HuH-7 (cell line): Measurements from ENCODE around the gene TCEANC2.

Experiments used
- DNase-seq: peaks from one replicate; pipeline ENCODE4 v3.0.0; 2011; ENCODE audit warnings: low spot score

The TCEANC2 gene

GRCh38 chr1:54136269-54136896 lies 83.0 kb downstream of the TCEANC2 start:
- no peak for DNase-seq

GRCh38 chr1:54136963-54137533 lies 83.6 kb downstream of the TCEANC2 start:
- no peak for DNase-seq

DNA sequence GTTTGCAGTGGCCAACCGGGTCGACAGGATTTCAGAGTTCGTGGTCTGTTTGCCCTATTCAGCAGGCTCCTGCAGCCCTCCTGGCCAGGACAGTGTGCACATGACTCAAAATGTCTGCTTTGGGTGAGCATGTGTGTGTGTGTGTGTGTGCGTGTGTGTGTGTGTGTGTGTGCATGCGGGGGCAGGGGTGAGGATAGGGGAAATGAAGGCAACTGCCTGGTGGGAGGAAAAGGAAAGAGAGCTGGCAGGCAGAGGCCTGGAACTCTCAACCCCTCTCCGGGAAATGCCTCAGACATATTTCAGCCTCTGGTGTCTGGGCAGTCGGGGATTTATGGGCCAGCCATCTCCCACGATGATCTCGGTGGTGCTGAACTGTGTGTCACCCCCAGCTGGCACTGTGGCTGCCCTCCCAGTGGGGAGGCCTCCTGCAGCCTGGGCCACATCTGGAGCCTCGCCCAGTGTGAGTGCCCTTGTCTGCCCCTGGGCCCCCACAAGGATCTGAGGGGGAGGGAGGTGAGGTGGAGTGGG lies 84.2 kb downstream of the TCEANC2 start:
- DNase-seq, result no peak

- no peak for DNase-seq
Observed at GRCh38 chr1:54138994-54139393, 85.6 kb downstream of the TCEANC2 start.

DNA sequence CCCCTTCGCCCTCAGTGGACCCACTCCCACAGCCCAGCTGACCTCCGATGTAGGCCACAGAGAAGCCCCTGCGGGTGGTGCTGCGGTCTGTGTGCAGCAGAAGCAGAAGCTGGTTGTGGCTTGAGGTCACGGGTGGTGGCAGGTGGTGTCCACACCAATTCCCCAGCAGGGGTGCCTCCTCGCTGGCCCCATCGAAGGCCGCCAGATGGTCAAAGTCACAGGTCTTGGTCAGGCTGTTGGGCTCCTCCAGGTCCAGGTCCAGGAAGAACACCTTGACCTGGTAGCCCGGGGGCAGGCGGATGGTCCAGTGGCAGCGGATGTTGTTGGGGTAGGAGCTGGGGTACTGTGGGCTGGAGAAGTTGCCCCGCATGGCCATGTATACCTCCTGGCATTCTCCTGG lies 86.3 kb downstream of the TCEANC2 start:
- DNase-seq, result no peak

- no peak for DNase-seq
Observed at GRCh38 chr1:54142146-54142900, 88.9 kb downstream of the TCEANC2 start.

- no peak for DNase-seq
Observed at GRCh38 chr1:54144366-54144765, 91.0 kb downstream of the TCEANC2 start.

GRCh38 chr1:54149734-54150133 lies 96.3 kb downstream of the TCEANC2 start:
- no peak for DNase-seq

DNA sequence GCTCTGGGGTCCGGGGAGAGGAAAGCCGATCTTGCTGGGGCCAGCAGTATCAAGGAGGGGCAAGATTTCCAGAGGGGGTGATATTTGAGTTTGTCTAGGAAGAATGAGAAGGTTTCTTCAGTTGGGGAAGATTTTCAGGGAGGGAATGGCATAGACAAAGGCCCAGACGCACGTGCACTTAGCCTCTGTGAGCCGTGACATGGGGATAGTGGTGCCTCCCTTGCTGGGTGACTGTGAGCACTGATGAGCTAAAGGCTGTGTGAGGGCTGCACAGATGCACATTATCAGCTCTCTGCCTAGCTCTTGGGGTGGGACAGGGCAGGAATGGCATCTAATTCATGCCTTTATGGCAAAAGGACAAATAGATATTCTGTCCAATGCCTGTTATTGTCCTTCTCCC lies 97.6 kb downstream of the TCEANC2 start:
- no peak for DNase-seq

- no peak for DNase-seq
Observed at GRCh38 chr1:54152696-54153095, 99.3 kb downstream of the TCEANC2 start, which contains the start of gene CDCP2. Gene CDCP2 (minus strand): TSS chr1:54153000. CDS start chr1:54152922, 78 bp downstream.

GRCh38 chr1:54153535-54154439 lies 100.4 kb downstream of the TCEANC2 start:
- DNase-seq, result peak; percentile 89
